ENCODE results near the gene HDAC4.

GRCh38 chr2:239136762-239137161 lies 264.1 kb downstream of the HDAC4 start:
- TF ChIP-seq CTCF (conservative IDR thresholded peaks at IDR 0.05) (no peak), EZH2 (IDR thresholded peaks at IDR 0.05; ENCODE audit: low read depth) (no peak)
